TTC549 (cell line): Measurements from ENCODE around the gene CMKLR1.

Experiments used
- FAIRE-seq: peaks from 2 replicates; lab custom pipeline; 2012; peaks lifted over from hg19 to GRCh38; lab: Jason Lieb, UNC

The CMKLR1 gene

GRCh38 chr12:108257610-108258106, 81.5 kb downstream of the CMKLR1 start:
- FAIRE-seq, result no peak

GRCh38 chr12:108257004-108257403, 82.1 kb downstream of the CMKLR1 start:
- no peak for FAIRE-seq

- no peak for FAIRE-seq
Observed at GRCh38 chr12:108255252-108255602, 83.9 kb downstream of the CMKLR1 start.

- no peak for FAIRE-seq
Observed at GRCh38 chr12:108254517-108255251, 84.4 kb downstream of the CMKLR1 start.

GRCh38 chr12:108254030-108254429, 85.1 kb downstream of the CMKLR1 start:
- no peak for FAIRE-seq

- no peak for FAIRE-seq
Observed at GRCh38 chr12:108253540-108253939, 85.6 kb downstream of the CMKLR1 start.

GRCh38 chr12:108252523-108252922, 86.6 kb downstream of the CMKLR1 start:
- no peak for FAIRE-seq

- FAIRE-seq, result no peak
Observed at GRCh38 chr12:108248011-108248410, 91.1 kb downstream of the CMKLR1 start.

- no peak for FAIRE-seq
Observed at GRCh38 chr12:108247130-108247529, 92.0 kb downstream of the CMKLR1 start.

GRCh38 chr12:108241986-108242703, 97.0 kb downstream of the CMKLR1 start:
- FAIRE-seq, result no peak

GRCh38 chr12:108240928-108241327, 98.2 kb downstream of the CMKLR1 start:
- FAIRE-seq, result no peak

- FAIRE-seq, result no peak
Observed at GRCh38 chr12:108240027-108240785, 98.9 kb downstream of the CMKLR1 start.

- FAIRE-seq, result no peak
Observed at GRCh38 chr12:108239378-108239777, 99.7 kb downstream of the CMKLR1 start.

- no peak for FAIRE-seq
Observed at GRCh38 chr12:108238474-108238873, 100.6 kb downstream of the CMKLR1 start.
